ENCODE data around the gene LCLAT1. TPM values are rescaled to one million over a fixed set of nuclear protein-coding genes. Genes with fewer than 3 reads are reported as not detected.
"Not testable (repeated sequence)": the region's sequence is repeated elsewhere in the genome, so short reads cannot be mapped to it uniquely, and the experiment has no call there.

Gene LCLAT1
- total RNA-seq, 1 experiment from 2014 or later = 36.0 TPM

GRCh38 chr2:30504731-30505130 lies 57.7 kb downstream of the LCLAT1 start:
- Histone ChIP-seq H3K36me3 (ENCODE audit: control insufficient read depth, insufficient read depth, low read length) (no peaks in the 10 kb centered on the region; the same call in 1 of the 2 replicates), H3K4me3 (ENCODE audit: low read depth in 2 of 2, low read length in 2 of 2) (no peak overlapping the region), H3K27me3 (ENCODE audit: control insufficient read depth, insufficient read depth, low read length) (no peaks in the 10 kb centered on the region), H3K27ac (ENCODE audit: low read length) (no peak overlapping the region), H3K4me1 (ENCODE audit: control insufficient read depth, insufficient read depth, low read length) (no peaks in the 10 kb centered on the region), H3K9me3 (ENCODE audit: control insufficient read depth, insufficient read depth, low read depth, low read length) (peaks cover 14% of the 10 kb centered on the region)
- CTCF ChIA-PET = no interaction called here
- no TSS peak for BruUV-seq (replicated peaks)
- POLR2A ChIA-PET = no interaction called here
- TF ChIP-seq TCF7L2 (IDR thresholded peaks at IDR 0.05; ENCODE audit: low read depth, low read length) (no peak), POLR2AphosphoS5 (IDR thresholded peaks at IDR 0.05; ENCODE audit: low read depth, low read length) (no peak), SIN3A (IDR thresholded peaks at IDR 0.05; ENCODE audit: borderline replicate concordance, insufficient read depth, low read depth, low read length) (no peak)
- TF ChIP-seq, protein P1, sequence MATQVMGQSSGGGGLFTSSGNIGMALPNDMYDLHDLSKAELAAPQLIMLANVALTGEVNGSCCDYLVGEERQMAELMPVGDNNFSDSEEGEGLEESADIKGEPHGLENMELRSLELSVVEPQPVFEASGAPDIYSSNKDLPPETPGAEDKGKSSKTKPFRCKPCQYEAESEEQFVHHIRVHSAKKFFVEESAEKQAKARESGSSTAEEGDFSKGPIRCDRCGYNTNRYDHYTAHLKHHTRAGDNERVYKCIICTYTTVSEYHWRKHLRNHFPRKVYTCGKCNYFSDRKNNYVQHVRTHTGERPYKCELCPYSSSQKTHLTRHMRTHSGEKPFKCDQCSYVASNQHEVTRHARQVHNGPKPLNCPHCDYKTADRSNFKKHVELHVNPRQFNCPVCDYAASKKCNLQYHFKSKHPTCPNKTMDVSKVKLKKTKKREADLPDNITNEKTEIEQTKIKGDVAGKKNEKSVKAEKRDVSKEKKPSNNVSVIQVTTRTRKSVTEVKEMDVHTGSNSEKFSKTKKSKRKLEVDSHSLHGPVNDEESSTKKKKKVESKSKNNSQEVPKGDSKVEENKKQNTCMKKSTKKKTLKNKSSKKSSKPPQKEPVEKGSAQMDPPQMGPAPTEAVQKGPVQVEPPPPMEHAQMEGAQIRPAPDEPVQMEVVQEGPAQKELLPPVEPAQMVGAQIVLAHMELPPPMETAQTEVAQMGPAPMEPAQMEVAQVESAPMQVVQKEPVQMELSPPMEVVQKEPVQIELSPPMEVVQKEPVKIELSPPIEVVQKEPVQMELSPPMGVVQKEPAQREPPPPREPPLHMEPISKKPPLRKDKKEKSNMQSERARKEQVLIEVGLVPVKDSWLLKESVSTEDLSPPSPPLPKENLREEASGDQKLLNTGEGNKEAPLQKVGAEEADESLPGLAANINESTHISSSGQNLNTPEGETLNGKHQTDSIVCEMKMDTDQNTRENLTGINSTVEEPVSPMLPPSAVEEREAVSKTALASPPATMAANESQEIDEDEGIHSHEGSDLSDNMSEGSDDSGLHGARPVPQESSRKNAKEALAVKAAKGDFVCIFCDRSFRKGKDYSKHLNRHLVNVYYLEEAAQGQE (IDR thresholded peaks at IDR 0.05; ENCODE audit: insufficient read depth in 1 of 2, low read depth in 2 of 2, low read length in 1 of 2) = no peak
- TF ChIP-seq, protein P2, sequence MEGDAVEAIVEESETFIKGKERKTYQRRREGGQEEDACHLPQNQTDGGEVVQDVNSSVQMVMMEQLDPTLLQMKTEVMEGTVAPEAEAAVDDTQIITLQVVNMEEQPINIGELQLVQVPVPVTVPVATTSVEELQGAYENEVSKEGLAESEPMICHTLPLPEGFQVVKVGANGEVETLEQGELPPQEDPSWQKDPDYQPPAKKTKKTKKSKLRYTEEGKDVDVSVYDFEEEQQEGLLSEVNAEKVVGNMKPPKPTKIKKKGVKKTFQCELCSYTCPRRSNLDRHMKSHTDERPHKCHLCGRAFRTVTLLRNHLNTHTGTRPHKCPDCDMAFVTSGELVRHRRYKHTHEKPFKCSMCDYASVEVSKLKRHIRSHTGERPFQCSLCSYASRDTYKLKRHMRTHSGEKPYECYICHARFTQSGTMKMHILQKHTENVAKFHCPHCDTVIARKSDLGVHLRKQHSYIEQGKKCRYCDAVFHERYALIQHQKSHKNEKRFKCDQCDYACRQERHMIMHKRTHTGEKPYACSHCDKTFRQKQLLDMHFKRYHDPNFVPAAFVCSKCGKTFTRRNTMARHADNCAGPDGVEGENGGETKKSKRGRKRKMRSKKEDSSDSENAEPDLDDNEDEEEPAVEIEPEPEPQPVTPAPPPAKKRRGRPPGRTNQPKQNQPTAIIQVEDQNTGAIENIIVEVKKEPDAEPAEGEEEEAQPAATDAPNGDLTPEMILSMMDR (IDR thresholded peaks at IDR 0.05) = no peak
- intact Hi-C loops (cut with micrococcal nuclease; ENCODE audit: unreplicated experiment) (no loop called here), in situ Hi-C loops (cut with HindIII; ENCODE audit: low pct_unique_long_range_greater_than_20kb, low sequenced_read_pairs) (no loop called here)
- ATAC-seq = no peak
- no peak for DNase-seq (ENCODE audit: low read depth, low spot score)

GRCh38 chr2:30505500-30506180 lies 58.6 kb downstream of the LCLAT1 start:
- H3K9me3 ChIP-seq (ENCODE audit: control insufficient read depth, insufficient read depth, low read depth, low read length) = peaks cover 5% of the 10 kb centered on the region
- TF ChIP-seq, protein P1 (IDR thresholded peaks at IDR 0.05; ENCODE audit: insufficient read depth in 1 of 2, low read depth in 2 of 2, low read length in 1 of 2) = no peak
- TF ChIP-seq TCF7L2 (IDR thresholded peaks at IDR 0.05; ENCODE audit: low read depth, low read length) (no peak), POLR2AphosphoS5 (IDR thresholded peaks at IDR 0.05; ENCODE audit: low read depth, low read length) (no peak), SIN3A (IDR thresholded peaks at IDR 0.05; ENCODE audit: borderline replicate concordance, insufficient read depth, low read depth, low read length) (no peak)
- TF ChIP-seq, protein P2 (IDR thresholded peaks at IDR 0.05) = no peak
- H3K4me3 ChIP-seq (ENCODE audit: low read depth in 2 of 2, low read length in 2 of 2) = no peak overlapping the region
- intact Hi-C loops (cut with micrococcal nuclease; ENCODE audit: unreplicated experiment) = no loop called here
- no peaks in the 10 kb centered on the region; the same call in 1 of the 2 replicates for H3K36me3 ChIP-seq (ENCODE audit: control insufficient read depth, insufficient read depth, low read length)
- POLR2A ChIA-PET = no interaction called here
- BruUV-seq (replicated peaks) = no TSS peak
- no peaks in the 10 kb centered on the region for H3K4me1 ChIP-seq (ENCODE audit: control insufficient read depth, insufficient read depth, low read length)
- ATAC-seq (no peak), DNase-seq (ENCODE audit: low read depth, low spot score) (no peak)
- no peaks in the 10 kb centered on the region for H3K27me3 ChIP-seq (ENCODE audit: control insufficient read depth, insufficient read depth, low read length)
- CTCF ChIA-PET = no interaction called here
- in situ Hi-C loops (cut with HindIII; ENCODE audit: low pct_unique_long_range_greater_than_20kb, low sequenced_read_pairs) = no loop called here
- no peak overlapping the region for H3K27ac ChIP-seq (ENCODE audit: low read length)

DNA sequence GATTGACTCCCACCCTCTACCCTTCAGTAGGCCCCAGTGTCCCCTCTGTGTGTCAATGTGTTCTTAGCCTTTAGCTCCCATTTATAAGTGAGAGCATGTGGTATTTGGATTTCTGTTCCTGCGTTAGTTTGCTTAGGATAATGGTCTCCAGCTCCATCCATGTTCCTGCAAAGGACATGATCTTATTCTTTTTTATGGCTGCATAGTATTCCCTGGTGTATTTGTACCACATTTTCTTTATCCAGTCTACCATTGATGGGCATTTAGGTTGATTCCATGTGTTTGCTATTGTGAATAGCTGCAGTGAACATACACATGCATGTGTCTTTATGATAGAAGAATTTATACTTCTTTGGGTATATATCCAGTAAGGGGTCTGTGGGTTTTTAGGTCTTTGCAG lies 60.4 kb downstream of the LCLAT1 start:
- H3K36me3 ChIP-seq (ENCODE audit: control insufficient read depth, insufficient read depth, low read length); in situ Hi-C loops (cut with HindIII; ENCODE audit: low pct_unique_long_range_greater_than_20kb, low sequenced_read_pairs); H3K9me3 ChIP-seq (ENCODE audit: control insufficient read depth, insufficient read depth, low read depth, low read length); intact Hi-C loops (cut with micrococcal nuclease; ENCODE audit: unreplicated experiment); H3K4me1 ChIP-seq (ENCODE audit: control insufficient read depth, insufficient read depth, low read length); H3K27ac ChIP-seq (ENCODE audit: low read length); CTCF ChIA-PET; H3K27me3 ChIP-seq (ENCODE audit: control insufficient read depth, insufficient read depth, low read length); POLR2A ChIA-PET; BruUV-seq (replicated peaks); DNase-seq (ENCODE audit: low read depth, low spot score); H3K4me3 ChIP-seq (ENCODE audit: low read depth in 2 of 2, low read length in 2 of 2); ATAC-seq: not testable (repeated sequence)
